ENCODE results near the gene BUD31.

- TF ChIP-seq GATA2 (IDR thresholded peaks at IDR 0.05; ENCODE audit: low read depth, low read length) (no peak), GATA3 (IDR thresholded peaks at IDR 0.05; ENCODE audit: low read depth, low read length) (no peak)
Observed at GRCh38 chr7:99372275-99373090, 36.3 kb upstream of the BUD31 start.

Data from SH-SY5Y (cell line).